HEK293T (cell line): ENCODE data around the gene IREB2.

Experiments
- ARNT ChIP-seq: fragments of 450-650 bp; IDR thresholded peaks from 2 replicates; pipeline ENCODE4 v1.6.1; 2017; ENCODE audit warnings: mild to moderate bottlenecking
- BHLHE40 ChIP-seq: fragments of 450-650 bp; IDR thresholded peaks from 2 replicates; pipeline ENCODE4 v1.6.1; 2016; ENCODE audit warnings: mild to moderate bottlenecking, moderate library complexity, borderline replicate concordance
- ELF4 ChIP-seq: fragments of 450-650 bp; IDR thresholded peaks from 2 replicates; pipeline ENCODE4 v1.6.1; 2017; ENCODE audit warnings: antibody characterized with exemption
- FOXA1 ChIP-seq: fragments of 450-650 bp; IDR thresholded peaks from 2 replicates; pipeline ENCODE4 v1.6.1; 2016; ENCODE audit warnings: mild to moderate bottlenecking
- FOXM1 ChIP-seq: fragments of 450-650 bp; IDR thresholded peaks from 2 replicates; pipeline ENCODE4 v1.6.1; 2017; ENCODE audit warnings: mild to moderate bottlenecking, borderline replicate concordance
- HDGF ChIP-seq: fragments of 450-650 bp; IDR thresholded peaks from 2 replicates; pipeline ENCODE4 v1.6.1; 2017; ENCODE audit warnings: antibody characterized with exemption, borderline replicate concordance
- LEF1 ChIP-seq: fragments of 450-650 bp; IDR thresholded peaks from 2 replicates; pipeline ENCODE4 v1.6.1; 2017; ENCODE audit warnings: mild to moderate bottlenecking, borderline replicate concordance
- SP1 ChIP-seq: fragments of 450-650 bp; IDR thresholded peaks from 2 replicates; pipeline ENCODE4 v1.6.1; 2017
- SUZ12 ChIP-seq: fragments of 450-650 bp; IDR thresholded peaks from 2 replicates; pipeline ENCODE4 v1.6.1; 2016; ENCODE audit warnings: mild to moderate bottlenecking
- TARDBP ChIP-seq: fragments of 450-650 bp; IDR thresholded peaks from 2 replicates; pipeline ENCODE4 v1.6.1; 2016
- ZNF384 ChIP-seq: fragments of 450-650 bp; IDR thresholded peaks from 2 replicates; pipeline ENCODE4 v1.6.1; 2016

DNA sequence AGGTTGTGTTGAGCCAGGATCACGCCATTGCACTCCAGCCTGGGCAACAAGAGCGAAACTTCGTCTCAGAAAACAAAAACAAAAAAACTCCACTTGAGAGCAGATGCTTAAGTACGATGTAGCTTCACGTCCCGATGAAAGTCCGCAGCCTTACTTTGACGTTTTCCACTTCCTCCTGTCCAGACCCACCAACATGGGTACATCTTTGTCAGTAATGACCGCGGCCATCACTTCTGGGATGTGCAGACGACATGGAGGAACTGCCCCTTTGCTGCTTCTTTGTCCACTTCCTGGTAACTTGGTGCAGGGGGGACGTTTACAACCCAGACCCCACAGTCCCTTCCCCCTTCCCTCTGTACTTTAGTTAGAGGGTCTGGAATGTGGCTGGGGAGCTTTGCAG is 49.2 kb upstream of the IREB2 start:
- TF ChIP-seq SP1: no peak
- TF ChIP-seq HDGF: no peak
- TF ChIP-seq FOXM1: no peak
- no peak for TF ChIP-seq TARDBP
- TF ChIP-seq ARNT: no peak
- TF ChIP-seq BHLHE40: no peak
- TF ChIP-seq ELF4: no peak
- TF ChIP-seq ZNF384: no peak
- TF ChIP-seq SUZ12: no peak
- TF ChIP-seq LEF1: no peak
- TF ChIP-seq FOXA1: no peak
